ENCODE measurements around the gene OR10G3.

DNA sequence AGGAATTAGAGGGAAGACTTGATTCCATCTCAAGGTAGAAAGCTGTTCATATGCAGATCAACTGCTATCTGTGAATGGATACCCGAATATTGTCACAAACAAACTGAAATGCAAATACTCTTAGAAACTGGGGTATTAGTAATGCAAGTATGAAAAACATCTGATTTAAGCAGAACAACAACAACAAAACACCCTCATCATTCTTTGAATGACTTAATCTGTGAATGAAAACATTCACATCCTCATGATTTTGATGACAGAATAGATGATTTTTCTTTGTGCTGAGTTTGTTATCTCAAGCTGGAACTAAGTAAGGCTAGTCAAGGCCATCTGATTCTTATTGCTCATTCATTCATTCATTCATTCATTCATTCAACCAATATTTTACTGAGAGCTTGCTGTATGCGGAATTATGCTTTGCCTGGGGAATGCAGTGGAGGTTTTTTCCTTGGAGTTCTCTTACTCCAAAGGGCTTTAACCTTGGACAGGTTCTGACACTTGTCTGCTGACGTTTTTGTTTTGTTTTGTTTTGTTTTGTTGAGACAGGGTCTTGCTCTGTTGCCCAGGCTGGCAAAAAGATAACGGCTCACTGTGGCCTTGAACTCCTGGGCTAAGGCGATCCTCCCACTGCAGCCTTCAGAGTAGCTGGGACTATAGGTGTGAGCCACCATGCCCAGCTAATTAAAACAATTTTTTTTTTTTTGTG, 23.3 kb downstream of the OR10G3 start:
- TF ChIP-seq, protein P1, sequence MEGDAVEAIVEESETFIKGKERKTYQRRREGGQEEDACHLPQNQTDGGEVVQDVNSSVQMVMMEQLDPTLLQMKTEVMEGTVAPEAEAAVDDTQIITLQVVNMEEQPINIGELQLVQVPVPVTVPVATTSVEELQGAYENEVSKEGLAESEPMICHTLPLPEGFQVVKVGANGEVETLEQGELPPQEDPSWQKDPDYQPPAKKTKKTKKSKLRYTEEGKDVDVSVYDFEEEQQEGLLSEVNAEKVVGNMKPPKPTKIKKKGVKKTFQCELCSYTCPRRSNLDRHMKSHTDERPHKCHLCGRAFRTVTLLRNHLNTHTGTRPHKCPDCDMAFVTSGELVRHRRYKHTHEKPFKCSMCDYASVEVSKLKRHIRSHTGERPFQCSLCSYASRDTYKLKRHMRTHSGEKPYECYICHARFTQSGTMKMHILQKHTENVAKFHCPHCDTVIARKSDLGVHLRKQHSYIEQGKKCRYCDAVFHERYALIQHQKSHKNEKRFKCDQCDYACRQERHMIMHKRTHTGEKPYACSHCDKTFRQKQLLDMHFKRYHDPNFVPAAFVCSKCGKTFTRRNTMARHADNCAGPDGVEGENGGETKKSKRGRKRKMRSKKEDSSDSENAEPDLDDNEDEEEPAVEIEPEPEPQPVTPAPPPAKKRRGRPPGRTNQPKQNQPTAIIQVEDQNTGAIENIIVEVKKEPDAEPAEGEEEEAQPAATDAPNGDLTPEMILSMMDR (IDR thresholded peaks at IDR 0.05), result no peak
- TF ChIP-seq POLR2AphosphoS5 (IDR thresholded peaks at IDR 0.05) (no peak), EP300 (IDR thresholded peaks at IDR 0.05) (no peak), POLR2A (IDR thresholded peaks at IDR 0.05) (no peak)

Data from suprapubic skin (tissue), 4 donors.